GM21528 (cell line): ENCODE data around the gene SLC7A5.
"Not testable (repeated sequence)": the region's sequence is repeated elsewhere in the genome, so short reads cannot be mapped to it uniquely, and the experiment has no call there.

Experiments used
- ATAC-seq: cut with Tn5 transposase; IDR thresholded peaks from one replicate; pipeline ENCODE4 v1.9.1; 2021; ENCODE audit warnings: mild to moderate bottlenecking, moderate library complexity; ENCODE audit not compliant: unreplicated experiment, low FRiP score

The SLC7A5 gene

DNA sequence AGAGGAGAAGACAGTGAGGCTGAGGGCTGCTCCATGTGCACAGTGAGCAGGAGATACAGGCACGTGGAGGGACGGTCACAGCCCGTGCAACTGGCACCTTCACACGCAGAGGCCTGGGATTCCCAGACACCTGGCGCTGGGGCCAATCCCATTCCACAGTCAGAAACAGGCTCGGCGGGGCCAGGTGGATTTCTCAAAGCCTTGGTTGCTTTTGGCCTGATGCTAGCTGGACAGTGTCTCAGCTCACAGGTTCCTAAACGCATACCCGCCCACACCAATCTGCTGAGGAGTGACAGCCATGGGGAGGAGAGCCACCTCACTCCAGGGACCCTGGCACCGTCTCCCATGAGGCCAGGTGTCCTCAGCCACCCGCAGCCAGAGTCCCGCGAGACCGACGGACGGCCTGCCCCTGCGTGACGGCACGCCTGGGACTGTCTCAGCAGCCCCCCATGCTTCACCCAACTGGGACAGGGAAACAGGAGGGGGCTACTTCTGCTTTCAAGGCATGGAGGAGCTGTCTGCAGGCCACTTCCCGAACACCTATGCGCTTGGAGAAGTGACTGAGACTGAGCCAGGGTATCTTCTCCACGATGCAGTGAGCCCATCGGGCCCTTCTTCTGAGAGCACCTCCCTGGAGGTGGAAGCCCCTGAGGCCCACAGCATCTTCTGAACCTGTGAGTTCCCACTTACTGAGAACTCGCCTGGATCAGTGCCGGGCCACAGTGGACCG is 6.5 kb downstream of the SLC7A5 start:
- ATAC-seq = not testable (repeated sequence)

DNA sequence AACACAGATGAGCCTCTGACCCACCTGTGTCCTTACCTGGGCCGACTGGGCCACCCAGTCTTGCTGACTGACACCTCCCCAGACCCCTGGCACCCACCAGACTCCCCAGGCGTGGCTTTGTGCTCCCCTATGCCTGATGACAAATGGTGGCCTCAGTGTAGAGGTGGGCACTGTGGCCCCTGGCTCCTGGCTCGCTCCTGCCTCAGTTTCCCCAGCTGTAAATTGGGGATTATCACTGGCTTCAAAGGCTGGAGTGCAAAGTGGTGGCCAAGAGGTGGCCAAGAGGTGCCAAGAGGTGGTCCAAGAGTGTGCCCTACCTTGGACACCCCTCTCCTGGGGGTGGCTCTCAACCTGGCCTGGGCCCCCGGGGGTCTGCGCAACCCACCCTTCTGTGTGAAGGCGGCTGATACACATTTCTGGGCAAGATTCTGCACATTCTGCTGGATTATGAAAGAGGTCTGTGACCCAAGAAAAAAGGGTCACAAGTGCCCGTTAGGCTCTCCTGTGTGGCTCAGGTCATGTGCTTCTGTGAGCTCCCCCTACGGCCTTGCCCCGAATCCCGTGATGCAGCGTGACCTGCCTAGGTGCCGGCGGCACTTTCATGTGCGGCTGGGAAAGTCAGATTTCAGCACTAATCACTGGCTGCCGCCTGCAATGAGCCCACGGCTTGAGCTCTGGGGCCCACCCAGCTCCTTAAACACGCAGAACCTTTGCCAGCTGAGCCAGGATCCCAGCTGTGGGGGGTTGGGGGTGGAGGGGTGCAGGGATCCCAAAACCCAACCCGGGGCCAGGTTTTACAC is 7.8 kb downstream of the SLC7A5 start:
- not testable (repeated sequence) for ATAC-seq

DNA sequence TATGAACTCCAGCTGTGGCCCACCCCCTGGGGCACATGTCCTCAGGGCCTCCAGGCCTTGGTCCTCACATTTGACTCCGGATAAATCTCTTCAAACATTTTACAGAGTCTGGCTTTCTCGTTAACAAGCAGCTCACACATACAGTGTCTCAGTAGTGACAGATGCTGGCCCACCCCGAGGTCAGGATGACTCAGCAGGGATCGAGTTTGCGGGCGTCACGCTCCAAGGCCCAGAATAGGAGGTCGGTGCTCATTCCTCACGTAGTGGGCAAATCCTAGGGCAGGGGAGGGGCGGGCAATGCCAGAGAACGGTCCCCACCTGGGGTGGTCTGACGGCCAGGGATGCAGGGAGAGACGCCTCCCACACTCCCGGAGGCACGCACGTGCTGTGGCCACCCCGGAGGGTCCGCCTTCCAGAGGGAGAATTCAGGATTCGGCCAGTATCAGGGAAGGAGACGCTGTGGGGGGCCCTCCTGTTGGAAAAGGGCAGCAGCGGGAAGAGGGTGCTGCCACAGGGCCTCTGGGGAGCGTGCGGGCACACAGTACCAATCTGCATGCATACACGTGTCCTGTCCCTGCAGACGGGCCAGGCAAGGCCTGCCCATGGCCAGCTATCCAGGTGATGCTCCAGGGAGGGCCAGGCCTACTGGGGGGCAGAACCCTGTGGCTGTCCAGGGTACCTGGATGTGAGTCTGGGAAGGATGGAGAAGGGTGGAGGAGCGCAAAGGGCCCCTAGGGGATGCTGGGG is 8.6 kb downstream of the SLC7A5 start:
- no peak for ATAC-seq

DNA sequence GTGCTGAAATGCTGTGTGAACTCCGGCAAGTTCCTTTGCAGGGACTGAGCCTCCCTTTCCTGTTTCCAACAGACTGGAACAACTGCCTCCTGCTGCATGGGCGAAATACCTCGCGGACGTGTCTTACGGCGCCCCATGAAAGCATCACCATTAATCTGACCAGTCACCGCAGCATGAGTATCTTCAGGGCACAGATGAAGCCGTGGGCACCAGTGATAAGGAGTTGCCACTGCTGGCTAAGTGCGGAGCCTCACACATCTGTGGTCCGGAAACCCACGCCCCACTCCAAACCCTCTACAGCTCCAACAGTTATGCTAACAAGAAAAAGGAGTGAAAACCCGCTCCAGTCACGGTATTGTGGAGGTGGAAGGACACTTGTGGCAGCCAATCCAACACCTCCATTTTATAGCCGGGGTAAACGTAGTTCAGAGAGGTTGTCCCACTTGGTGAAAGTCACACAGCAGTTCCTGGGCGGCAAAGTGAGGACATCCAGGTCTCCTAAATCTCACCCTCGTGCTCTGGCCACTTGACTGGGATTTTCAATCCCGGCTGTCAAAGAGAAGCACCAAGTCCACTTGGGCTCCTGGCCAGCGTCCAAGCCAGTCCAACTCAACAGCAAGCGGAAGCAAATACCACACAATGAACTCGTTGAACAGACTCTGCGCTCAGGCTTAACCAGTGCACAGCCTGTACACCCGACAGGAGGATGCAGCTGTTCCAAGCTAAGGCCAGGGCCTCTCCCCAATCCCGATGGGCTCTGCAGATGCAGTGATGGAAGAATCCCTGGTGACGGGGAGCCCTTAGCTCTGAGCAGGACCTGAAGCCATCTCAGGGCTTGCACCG is 10.9 kb downstream of the SLC7A5 start:
- not testable (repeated sequence) for ATAC-seq

DNA sequence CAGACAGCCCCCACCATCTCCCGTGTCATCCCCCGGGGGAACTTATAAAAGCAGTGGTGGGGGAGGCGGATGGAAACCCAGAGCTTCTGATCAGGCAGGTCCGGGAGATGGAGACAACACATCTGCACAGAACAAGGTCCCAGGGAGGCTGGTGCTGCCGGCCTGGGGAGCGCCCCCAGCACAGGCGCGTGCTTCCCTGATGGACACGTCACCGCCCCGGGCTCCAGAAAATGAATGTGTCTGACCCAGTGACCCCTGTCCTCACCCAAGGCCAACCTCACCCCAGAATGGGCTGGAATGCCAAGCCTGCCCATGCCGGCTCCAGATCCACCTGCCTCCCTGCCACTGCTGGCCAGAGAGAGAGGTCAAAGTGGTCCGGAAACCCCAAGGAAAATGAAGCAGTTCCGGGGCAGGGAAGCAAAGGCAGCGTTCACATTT is 12.5 kb downstream of the SLC7A5 start:
- ATAC-seq = no peak

DNA sequence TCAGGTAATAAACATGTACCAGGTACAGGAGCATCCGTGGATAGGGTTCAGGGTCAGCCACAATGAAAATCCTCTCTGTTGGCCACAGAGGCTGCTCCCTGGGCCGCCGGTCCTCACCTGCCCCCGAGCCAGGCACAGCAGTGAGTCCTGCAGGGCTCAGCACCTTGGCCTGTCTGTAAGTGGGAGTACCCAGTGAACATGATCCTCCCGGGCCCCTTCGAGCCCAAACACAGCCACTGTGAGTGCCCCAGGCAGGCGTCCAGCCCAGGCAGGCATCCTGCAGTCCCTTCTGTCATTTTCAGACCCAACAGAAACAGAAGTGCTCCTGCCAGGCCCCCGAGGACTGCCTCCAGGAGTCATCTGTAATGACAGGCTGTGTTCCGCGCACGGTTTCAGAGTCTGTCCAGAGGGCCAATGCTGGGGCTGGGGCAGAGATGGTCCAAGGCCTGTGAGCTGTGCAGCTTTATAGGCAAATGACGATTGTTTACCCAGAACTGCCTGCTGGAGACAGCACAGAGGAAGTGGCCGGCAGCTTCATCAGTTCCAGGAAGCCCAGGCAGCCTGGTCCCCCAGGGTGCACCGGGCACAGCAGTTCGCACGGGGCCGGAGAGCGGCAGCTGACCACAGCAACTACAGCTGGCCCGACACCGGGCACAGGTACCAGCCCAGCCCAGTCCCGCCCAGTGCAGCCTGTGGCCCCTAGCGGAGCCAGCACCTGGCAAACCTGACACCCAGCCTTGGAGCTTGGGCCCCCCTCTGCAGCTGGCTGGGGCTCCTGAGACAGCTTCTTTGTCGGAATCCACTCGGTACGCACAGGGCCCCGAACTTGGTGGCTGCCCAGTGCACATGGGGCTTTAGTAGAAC is 13.2 kb downstream of the SLC7A5 start:
- ATAC-seq = no peak

DNA sequence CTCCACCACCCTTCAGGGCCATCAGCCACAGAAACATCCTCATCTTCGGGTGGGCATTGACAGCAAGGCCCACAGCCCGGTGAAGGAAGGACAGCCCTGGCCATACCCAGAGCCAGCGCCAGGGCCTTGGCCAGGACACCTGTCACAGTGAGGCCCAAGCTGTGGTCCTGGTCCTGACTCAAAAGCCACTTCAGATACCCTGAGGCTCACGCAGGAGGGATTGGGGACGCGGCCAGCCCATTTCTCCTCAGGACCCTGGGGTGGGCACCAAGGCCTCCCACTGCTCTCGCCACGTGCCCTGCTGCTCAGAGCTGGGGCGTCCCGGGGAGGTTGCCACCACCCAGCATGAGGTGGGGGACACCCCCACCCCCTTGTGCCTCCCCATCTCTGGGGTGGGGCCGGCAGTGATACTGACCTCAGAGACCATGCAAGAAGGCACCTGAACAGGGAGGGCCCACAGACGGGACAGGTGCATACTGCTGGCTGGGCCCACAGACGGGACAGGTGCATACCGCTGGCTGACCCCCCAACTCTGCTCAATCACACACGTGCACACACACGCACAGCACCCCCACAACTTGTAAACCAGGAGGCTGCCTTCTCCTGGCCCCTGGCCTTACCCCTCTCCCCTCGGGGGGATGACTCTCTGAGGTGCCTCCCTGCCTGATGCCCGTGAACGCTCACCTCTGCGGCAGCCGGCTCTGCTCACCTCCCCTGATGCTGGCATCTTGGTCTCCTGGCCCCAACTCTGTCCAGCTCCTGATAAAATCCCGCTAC is 14.2 kb downstream of the SLC7A5 start:
- ATAC-seq = no peak

DNA sequence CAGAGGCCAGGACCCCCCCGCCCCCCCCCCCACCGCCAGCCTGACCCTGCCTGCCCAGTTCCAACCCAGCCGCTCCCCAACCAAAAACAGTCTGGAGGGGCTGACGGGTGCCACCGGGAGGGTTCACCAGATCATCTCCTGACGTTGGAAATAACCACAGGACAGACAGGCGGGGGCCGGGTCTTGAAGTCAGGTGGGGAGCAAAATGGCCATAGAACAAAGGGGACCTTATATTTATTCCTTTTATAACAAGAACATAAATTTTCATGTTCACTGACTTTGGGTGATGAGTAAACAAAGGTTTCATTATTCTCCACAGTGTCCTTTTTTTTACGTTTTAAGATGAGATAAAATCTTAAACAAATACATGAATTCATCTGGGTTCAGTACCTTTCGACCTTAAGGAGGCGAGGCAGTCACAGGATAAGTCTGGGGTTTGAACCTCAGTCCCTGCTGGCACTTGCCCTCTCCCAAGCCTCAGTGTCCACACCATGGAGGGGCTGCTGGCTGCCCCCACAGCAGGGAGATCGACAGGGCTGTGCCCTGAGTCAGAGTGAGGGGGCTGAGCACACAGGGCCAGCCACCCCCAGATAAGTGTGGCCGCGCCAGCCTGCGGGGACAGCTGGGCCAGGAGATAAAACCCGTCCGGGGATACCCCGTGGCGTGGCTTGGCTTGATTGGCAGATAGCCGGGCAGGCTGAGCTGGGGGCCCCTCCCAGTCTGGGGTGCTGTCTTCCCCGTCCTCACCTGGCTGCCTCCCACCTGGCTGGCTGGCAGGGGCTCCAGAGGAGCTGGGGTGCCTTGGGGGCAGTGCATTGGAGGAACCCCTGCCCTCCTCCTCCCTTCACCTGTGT is 15.0 kb downstream of the SLC7A5 start:
- ATAC-seq = no peak

DNA sequence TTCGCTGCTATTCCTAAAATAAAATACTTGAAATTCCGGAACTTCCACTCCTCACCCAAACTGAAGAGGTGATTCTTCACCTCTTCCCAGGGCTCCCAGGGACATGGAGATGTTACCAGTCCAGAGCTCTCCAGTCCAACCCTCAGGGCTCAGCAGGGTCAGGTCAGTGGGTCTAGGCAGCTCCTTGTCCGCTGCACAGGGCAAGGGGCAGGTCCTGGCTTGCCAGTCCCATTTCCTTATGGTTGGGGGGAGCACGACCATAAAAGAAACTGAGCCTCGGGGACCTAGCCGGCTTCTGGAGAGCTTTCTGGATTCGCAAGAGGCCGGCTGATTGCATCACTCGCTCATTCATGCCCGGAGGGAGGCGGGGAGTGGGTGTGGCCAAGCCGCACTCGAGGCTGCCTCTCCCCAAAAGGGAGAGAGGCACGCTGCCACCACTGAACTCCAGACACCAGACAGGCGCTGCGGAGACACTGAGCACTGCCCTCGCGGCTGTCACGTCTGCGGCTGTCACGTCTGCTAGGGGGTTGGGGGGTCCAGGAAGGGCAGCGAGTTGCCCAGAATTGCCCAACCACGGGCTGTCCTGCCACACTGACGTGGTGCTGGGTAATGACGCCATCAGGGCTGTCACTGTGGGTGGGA is 15.8 kb downstream of the SLC7A5 start:
- ATAC-seq = peak; percentile 44

DNA sequence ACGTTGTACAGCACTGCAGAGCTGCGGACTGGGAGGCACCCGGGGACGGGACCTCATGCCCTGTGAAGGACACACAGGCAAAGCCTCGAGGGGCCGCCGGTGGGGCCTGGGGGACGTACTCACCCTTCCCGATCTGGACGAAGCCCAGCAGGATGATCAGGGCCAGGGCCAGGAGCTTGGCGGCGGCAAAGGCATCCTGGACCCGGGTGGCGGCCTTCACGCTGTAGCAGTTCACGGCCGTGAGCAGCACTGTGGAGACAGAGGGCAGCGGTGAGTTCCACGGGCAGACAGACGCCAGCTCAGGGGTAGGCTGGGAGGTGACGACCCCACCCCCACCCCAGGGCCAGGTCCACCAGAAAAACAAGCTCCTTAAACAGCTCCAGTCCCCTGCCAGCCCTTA is 17.7 kb downstream of the SLC7A5 start:
- no peak for ATAC-seq

DNA sequence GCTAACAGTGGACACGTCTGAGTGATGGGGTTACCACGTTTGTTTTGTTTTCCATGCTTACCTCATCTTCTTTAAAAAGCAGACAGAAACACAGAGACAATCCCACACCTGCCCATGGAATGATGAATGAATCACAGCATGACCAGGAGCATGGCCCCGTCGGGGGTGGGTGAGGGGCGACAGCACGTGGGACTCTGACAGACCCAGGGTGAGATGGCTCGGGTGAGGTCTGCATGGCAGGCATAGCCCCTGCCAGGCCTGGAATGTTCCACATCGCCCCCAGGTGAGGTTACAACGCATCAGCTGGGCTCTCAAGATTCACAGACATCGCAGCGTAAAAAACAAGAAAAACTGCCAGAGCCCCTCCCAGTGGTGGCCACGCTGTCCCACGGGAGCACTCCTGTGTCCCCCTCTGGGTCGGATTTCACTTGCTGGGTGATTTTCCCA is 18.1 kb downstream of the SLC7A5 start:
- ATAC-seq = no peak

DNA sequence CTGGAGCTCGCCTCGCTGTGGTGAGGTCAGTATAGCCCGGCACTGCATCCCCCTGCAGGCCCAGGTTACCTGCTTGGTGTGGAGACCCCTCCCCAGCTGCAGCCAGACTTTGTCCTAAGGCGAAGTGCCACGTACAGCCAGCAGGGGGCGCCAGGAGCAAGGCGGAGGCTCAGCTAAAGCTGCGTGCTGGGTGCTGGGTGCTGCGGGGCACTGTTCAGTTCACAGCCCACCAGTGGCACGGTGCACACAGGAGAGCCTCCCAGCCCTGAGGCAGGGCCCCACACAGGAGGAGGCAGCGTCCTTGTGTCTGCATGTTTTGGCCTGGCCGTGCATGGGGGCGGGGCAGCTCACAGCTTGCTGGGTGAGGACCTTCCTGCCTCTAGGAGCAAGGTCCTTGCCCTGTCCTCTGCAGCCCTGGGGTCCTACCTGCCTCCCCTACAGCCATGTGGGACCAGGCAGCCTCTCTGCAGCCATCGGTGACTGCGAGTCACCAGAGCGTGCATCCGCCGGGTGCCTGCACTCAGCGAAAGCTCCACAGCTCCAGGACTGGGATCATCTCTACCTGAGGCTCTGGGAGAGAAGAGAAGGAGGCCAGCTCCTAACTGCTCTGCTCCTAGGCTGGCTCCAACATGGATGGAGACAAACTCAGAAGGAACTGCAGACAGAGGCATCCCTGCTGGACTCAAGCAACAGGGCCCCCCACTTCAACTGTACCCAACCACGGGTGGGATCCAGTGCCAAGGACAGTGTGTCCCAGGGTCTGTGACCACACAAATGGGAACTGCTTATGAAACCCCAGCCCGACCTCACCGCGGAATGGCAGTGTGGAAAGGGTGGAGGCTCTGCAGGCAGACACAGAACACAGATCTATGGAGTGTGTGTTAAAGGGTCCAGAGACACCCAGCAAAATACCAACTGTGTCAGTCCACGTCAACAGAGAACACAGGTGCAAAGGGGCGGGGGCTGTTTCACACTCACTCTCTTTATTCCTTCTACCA is 19.0 kb downstream of the SLC7A5 start:
- no peak for ATAC-seq

DNA sequence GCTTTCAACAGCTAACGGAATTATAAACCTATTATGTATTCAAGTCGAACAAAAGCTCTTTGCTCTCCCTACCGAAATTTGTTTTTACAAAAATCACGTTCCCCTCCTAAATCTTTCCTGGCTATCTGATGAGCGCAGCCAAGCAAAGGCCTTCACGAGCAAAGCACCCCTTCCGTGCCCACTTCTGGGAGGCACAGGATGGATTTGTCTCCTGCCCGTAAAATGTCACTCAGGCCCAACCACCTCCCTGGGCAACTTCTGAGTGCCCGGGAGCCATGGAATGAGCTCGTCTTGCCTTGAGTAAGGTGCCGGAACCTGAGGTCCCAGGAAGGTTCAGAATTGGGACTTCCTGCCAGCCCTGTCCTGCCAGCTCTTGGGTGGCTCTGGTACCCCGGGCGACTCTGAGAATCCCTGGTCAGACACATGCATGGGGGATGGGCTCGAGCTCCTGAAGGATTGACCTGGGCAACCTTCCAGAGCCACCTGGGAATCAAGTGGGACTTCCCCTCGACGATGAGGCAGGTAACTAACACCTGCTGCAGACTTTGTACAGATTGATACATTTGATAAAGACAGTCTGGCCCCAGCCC is 19.8 kb downstream of the SLC7A5 start:
- no peak for ATAC-seq

DNA sequence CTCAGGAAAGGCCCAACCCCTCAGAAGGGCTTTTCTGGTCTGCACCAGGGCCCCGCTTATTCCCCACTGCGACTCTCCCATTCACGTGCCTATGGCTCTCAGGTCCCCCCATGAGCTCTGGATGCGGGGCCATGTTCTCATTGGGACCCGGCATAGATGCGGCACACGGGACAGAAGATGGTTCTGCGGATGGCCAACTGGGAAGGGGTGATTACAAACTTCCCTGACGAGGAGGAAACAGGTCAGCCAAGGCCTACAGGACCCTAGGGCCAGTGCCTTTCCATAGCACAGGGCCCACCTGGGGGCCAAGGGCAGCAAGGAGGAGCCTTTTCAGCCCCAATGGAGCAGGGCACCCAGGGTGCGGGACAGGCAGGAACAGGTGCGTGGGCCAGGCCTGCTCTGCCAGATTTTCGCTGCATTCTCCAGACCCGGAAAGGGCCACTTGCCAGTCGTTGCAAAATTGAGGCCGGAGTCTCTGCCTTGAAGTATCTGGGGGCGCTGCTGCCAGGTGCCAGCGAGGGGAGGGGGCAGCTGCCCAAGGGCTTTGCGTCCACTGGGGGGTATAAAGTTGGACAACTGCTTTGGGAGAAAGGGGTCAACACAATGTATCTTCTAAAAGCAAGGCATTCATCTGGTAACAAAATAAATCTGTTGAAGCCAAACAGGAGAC is 20.5 kb downstream of the SLC7A5 start:
- no peak for ATAC-seq
